Measurements from ENCODE around the gene PSAPL1.

Gene PSAPL1, protein sequence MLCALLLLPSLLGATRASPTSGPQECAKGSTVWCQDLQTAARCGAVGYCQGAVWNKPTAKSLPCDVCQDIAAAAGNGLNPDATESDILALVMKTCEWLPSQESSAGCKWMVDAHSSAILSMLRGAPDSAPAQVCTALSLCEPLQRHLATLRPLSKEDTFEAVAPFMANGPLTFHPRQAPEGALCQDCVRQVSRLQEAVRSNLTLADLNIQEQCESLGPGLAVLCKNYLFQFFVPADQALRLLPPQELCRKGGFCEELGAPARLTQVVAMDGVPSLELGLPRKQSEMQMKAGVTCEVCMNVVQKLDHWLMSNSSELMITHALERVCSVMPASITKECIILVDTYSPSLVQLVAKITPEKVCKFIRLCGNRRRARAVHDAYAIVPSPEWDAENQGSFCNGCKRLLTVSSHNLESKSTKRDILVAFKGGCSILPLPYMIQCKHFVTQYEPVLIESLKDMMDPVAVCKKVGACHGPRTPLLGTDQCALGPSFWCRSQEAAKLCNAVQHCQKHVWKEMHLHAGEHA

DNA sequence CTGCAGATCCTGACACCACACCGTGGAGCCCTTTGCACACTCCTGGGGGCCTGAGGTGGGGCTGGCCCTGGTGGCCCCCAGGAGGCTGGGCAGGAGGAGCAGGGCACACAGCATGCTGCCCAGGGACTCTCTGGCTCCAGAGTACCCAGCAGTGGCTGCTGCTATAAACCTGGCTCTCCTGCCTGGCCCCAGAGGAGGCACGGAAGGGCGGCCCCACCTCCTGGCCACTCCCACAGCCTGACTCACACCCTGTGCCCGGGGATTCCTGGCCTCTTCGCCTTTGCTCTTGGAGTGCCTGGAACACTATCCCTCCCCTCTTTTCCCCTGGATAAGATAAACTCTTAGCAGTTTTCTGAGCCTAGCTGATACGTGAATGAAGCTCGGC lies at the start of gene PSAPL1:
Gene PSAPL1, minus strand, starts transcription at position 165 of the 385 bp plus-strand sequence. Its CDS starts 51 bp downstream, at position 114.
- TF ChIP-seq, protein P1, sequence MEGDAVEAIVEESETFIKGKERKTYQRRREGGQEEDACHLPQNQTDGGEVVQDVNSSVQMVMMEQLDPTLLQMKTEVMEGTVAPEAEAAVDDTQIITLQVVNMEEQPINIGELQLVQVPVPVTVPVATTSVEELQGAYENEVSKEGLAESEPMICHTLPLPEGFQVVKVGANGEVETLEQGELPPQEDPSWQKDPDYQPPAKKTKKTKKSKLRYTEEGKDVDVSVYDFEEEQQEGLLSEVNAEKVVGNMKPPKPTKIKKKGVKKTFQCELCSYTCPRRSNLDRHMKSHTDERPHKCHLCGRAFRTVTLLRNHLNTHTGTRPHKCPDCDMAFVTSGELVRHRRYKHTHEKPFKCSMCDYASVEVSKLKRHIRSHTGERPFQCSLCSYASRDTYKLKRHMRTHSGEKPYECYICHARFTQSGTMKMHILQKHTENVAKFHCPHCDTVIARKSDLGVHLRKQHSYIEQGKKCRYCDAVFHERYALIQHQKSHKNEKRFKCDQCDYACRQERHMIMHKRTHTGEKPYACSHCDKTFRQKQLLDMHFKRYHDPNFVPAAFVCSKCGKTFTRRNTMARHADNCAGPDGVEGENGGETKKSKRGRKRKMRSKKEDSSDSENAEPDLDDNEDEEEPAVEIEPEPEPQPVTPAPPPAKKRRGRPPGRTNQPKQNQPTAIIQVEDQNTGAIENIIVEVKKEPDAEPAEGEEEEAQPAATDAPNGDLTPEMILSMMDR (IDR thresholded peaks at IDR 0.05; ENCODE audit: control insufficient read depth, extremely low read depth, insufficient read depth) = no peak
- no peak for DNase-seq (ENCODE audit: low read depth)
- H3K4me3 ChIP-seq (ENCODE audit: low read depth, low read length) = no peak within 1 kb of the TSS

DNA sequence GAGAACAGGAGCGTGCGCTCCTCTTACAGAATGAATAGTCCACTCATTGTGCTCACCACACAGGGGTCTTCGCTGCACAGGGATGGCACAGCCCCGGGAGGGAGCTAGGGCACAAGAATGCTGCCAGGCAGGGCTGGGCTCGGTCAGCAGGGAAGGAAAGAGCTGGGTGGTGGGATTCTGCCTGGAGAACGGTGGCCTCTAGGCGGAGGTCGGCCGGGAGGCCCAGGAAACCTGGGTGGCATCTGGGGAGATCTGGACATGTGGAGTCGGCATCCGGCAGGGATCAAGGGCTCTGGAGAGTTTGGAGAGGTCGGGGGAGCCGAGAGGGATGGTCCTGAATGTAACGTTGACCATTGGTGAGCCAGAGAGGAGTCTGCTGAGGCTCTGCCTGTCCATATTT lies 46.5 kb upstream of the PSAPL1 start:
- TF ChIP-seq, protein P1 (IDR thresholded peaks at IDR 0.05; ENCODE audit: control insufficient read depth, extremely low read depth, insufficient read depth) = no peak
- no peak overlapping the region for H3K4me3 ChIP-seq (ENCODE audit: low read depth, low read length)
- DNase-seq (ENCODE audit: low read depth) = no peak

DNA sequence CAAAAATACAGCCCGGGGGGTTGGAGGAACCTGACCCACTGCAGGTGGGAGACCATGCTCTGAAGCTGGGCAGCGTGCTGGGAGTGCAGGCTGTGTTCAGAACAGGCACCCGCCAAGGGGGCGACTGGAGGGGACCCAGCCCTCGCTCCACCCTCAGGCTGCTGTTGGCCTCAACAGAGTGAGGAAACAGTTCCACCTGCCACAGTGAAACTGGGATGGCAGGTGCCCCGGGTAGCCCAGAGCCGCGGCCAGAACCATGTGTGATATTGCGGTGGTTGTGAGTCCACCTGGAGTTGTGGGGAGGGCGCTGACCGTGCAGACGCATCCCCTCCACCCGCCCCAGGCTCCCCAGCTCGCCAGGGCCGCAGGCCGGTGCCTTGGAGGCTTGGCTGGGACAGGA lies 45.7 kb upstream of the PSAPL1 start:
- TF ChIP-seq, protein P1 (IDR thresholded peaks at IDR 0.05; ENCODE audit: control insufficient read depth, extremely low read depth, insufficient read depth) = no peak

DNA sequence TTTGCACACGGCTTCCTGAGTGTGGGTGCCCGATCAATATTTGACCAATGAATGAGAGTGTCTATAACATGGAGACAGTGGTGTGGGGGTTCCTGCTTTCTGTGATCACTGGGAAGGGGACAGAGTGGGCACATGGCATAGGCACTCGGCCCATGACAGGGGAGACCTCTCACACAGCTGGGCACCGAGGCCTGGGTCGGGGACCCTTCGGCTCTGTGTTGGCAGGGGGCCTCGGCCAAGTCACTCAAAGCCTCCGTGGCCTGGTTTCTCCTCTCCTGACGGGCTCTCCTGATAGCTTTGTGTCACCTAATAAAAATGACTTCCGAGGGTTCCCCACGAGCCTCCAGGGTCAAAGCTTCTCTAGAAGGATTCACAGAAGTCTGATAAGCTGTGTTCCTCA lies 43.9 kb upstream of the PSAPL1 start:
- TF ChIP-seq, protein P1 (IDR thresholded peaks at IDR 0.05; ENCODE audit: control insufficient read depth, extremely low read depth, insufficient read depth) = no peak
- no peak for DNase-seq (ENCODE audit: low read depth)
- H3K4me3 ChIP-seq (ENCODE audit: low read depth, low read length) = no peak overlapping the region

More for the DNA sequence above, 45.7 kb upstream of the PSAPL1 start:
- H3K4me3 ChIP-seq (ENCODE audit: low read depth, low read length) = no peak overlapping the region
- DNase-seq (ENCODE audit: low read depth) = no peak

DNA sequence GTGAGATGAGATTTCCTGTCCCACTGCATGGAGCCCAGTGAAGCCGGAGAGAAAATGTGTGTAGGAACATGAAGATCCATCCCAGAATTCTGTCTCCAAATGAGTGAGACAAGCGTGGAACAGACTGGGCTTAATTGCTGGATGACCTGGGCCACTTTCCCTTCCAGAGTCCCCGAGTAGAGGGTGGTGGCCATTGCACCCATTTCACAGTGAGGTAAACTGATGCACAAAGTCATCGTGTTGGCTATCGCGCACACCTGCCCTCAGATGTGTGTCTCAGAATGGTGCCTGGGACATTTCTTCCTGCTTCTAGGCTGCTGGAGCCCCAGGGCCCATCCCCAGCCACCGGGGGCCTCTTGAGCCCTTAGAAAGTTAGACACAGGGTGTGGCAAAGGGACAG lies 43.0 kb upstream of the PSAPL1 start:
- no peak for DNase-seq (ENCODE audit: low read depth)
- no peak overlapping the region for H3K4me3 ChIP-seq (ENCODE audit: low read depth, low read length)
- TF ChIP-seq, protein P1 (IDR thresholded peaks at IDR 0.05; ENCODE audit: control insufficient read depth, extremely low read depth, insufficient read depth) = no peak

DNA sequence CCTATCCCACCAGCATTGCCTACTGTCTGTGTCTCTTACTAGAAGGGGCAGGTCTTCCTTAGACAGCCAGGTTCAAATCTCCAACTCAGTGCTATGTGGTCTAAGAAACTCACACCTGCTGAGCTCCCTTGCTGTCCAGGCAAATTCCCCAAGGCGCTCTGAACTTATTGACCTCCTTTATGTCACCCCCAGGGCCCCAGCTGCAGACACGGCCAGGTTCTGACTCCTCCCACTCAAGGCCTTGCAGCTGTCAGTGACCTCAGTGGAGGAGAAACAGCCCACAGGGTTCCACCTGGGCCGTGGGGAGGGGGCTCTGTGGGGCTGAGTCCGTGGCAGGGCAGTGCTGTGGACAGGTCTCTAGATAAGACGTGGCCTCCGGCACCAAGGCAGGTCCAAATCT lies 42.1 kb upstream of the PSAPL1 start:
- DNase-seq (ENCODE audit: low read depth) = no peak
- TF ChIP-seq, protein P1 (IDR thresholded peaks at IDR 0.05; ENCODE audit: control insufficient read depth, extremely low read depth, insufficient read depth) = no peak
- H3K4me3 ChIP-seq (ENCODE audit: low read depth, low read length) = no peak overlapping the region

All from LNCaP clone FGC (cell line).